HepG2 (cell line): ENCODE results near the gene PKP4. TPM values are rescaled to one million over a fixed set of nuclear protein-coding genes. Genes with fewer than 3 reads are reported as not detected.

Source experiments
- ARNT ChIP-seq: fragments of 450-650 bp; IDR thresholded peaks from 2 replicates; pipeline ENCODE4 v1.6.1; 2017
- CBX5 ChIP-seq: sonication (generic); formaldehyde crosslinking; IDR thresholded peaks from 2 replicates; pipeline ENCODE4 v1.4.0; 2020; ENCODE audit warnings: missing genetic modification reagents, borderline replicate concordance
- DMAP1 ChIP-seq: IDR thresholded peaks from 2 replicates; pipeline ENCODE4 v1.6.1; 2016
- ELF3 ChIP-seq: IDR thresholded peaks from 2 replicates; pipeline ENCODE4 v1.6.1; 2016; ENCODE audit warnings: missing genetic modification reagents, missing compliant biosample characterization
- GABPA ChIP-seq, 2 experiments: IDR thresholded peaks; 2 replicates each; pipeline ENCODE4 v1.6.1; 2011 to 2016; ENCODE audit warnings: low read depth in 2 of 2, low read length in 1 of 2, missing biosample characterization in 1 of 2, missing genetic modification characterization in 1 of 2
- GABPB1 ChIP-seq: IDR thresholded peaks from 2 replicates; pipeline ENCODE4 v1.6.1; 2016; ENCODE audit warnings: mild to moderate bottlenecking, missing genetic modification reagents, moderate library complexity, missing compliant biosample characterization
- HMG20B ChIP-seq: conservative IDR thresholded peaks from 2 replicates; pipeline ENCODE4 v1.6.1; 2016; ENCODE audit warnings: missing genetic modification reagents, missing compliant biosample characterization
- KLF12 ChIP-seq: sonication (generic); formaldehyde crosslinking; IDR thresholded peaks from 2 replicates; pipeline ENCODE4 v1.4.0; 2020; ENCODE audit warnings: missing genetic modification reagents, borderline replicate concordance
- MED1 ChIP-seq: sonication (generic); formaldehyde crosslinking; IDR thresholded peaks from 2 replicates; pipeline ENCODE4 v1.4.0; 2020; ENCODE audit warnings: missing genetic modification reagents
- NFRKB ChIP-seq: fragments of 450-650 bp; IDR thresholded peaks from 2 replicates; pipeline ENCODE4 v1.6.1; 2017
- RFX5 ChIP-seq: IDR thresholded peaks from 2 replicates; pipeline ENCODE4 v1.6.1; 2011; ENCODE audit warnings: low read depth, low read length, improper control_type of control experiment
- RFXAP ChIP-seq: sonication (generic); formaldehyde crosslinking; IDR thresholded peaks from 2 replicates; pipeline ENCODE4 v1.4.0; 2020; ENCODE audit warnings: missing genetic modification reagents, borderline replicate concordance
- SETDB1 ChIP-seq: sonication (generic); formaldehyde crosslinking; IDR thresholded peaks from 2 replicates; pipeline ENCODE4 v1.5.1; 2020; ENCODE audit warnings: missing genetic modification reagents, mild to moderate bottlenecking, borderline replicate concordance
- SNAPC2 ChIP-seq: sonication (generic); formaldehyde crosslinking; IDR thresholded peaks from 2 replicates; pipeline ENCODE4 v1.8.1; 2022; ENCODE audit warnings: mild to moderate bottlenecking, missing genetic modification reagents
- STAT5B ChIP-seq: sonication (generic); formaldehyde crosslinking; IDR thresholded peaks from 2 replicates; pipeline ENCODE4 v1.4.0; 2020; ENCODE audit warnings: missing genetic modification reagents
- THAP11 ChIP-seq: IDR thresholded peaks from 2 replicates; pipeline ENCODE4 v1.6.1; 2016; ENCODE audit warnings: missing biosample characterization, missing genetic modification reagents
- THYN1 ChIP-seq: sonication (generic); formaldehyde crosslinking; IDR thresholded peaks from 2 replicates; pipeline ENCODE4 v1.8.1; 2023; ENCODE audit warnings: low read depth, mild to moderate bottlenecking, moderate library complexity, missing genetic modification reagents, borderline replicate concordance
- ZFP36L2 ChIP-seq: sonication (generic); formaldehyde crosslinking; IDR thresholded peaks from 2 replicates; pipeline ENCODE4 v1.4.0; 2020; ENCODE audit warnings: missing genetic modification reagents
- ZFY ChIP-seq: sonication (generic); formaldehyde crosslinking; IDR thresholded peaks from 2 replicates; pipeline ENCODE4 v1.4.0; 2020; ENCODE audit warnings: missing genetic modification reagents
- ZKSCAN8 ChIP-seq: IDR thresholded peaks from 2 replicates; pipeline ENCODE4 v1.6.1; 2016; ENCODE audit warnings: borderline replicate concordance, missing genetic modification reagents, missing compliant biosample characterization
- ZMYM2 ChIP-seq: sonication (generic); formaldehyde crosslinking; IDR thresholded peaks from 2 replicates; pipeline ENCODE4 v1.8.0; 2022; ENCODE audit warnings: mild to moderate bottlenecking, missing genetic modification reagents
- ZNF251 ChIP-seq: sonication (generic); formaldehyde crosslinking; IDR thresholded peaks from 2 replicates; pipeline ENCODE4 v1.9.0; 2021; ENCODE audit warnings: mild to moderate bottlenecking, missing genetic modification reagents
- ZNF615 ChIP-seq: sonication (generic); formaldehyde crosslinking; IDR thresholded peaks from 2 replicates; pipeline ENCODE4 v1.5.0; 2020; ENCODE audit warnings: mild to moderate bottlenecking, missing genetic modification reagents, borderline replicate concordance
- ZNF790 ChIP-seq: sonication (generic); formaldehyde crosslinking; IDR thresholded peaks from 2 replicates; pipeline ENCODE4 v1.8.0; 2022; ENCODE audit warnings: missing genetic modification reagents, mild to moderate bottlenecking, borderline replicate concordance
- polyA plus RNA-seq, 8 experiments: library from polyadenylated mRNA; depleted of rRNA in 3 of 8; stranded (reverse) in 7 of 8; unstranded in 1 of 8; fragments of >200 nt; fragmentation: Illumina TruSeq in 4 of 8; extraction: Trizol in 4 of 8; gene quantifications; 2 replicates each; pipeline versions ENCODE4 v1.2.1 to v1.2.3, GENCODE V29; 2011 to 2016; ENCODE audit warnings: low read depth in 4 of 8, missing spikeins in 1 of 8, mixed read lengths in 1 of 8; ENCODE audit not compliant: insufficient read depth in 1 of 8
- total RNA-seq, 5 experiments: library from RNA; depleted of rRNA; stranded (reverse); fragments of >200 nt; fragmentation: Illumina TruSeq; extraction: Trizol; gene quantifications; 2 replicates each; pipeline ENCODE4 v1.2.3, GENCODE V29; 2016; ENCODE audit warnings: low read depth in 1 of 5
- TF ChIP-seq, protein P1 (sequence below): sonication (generic); formaldehyde crosslinking; IDR thresholded peaks from 2 replicates; pipeline ENCODE4 v1.8.1; 2023; ENCODE audit warnings: mild to moderate bottlenecking, missing genetic modification reagents
- TF ChIP-seq, protein P2 (sequence below): IDR thresholded peaks from 2 replicates; pipeline ENCODE4 v1.6.1; 2016; ENCODE audit warnings: missing compliant biosample characterization, missing genetic modification reagents, borderline replicate concordance
- TF ChIP-seq, protein P3 (sequence below): sonication (generic); formaldehyde crosslinking; IDR thresholded peaks from 2 replicates; pipeline ENCODE4 v1.5.0; 2020; ENCODE audit warnings: mild to moderate bottlenecking, missing genetic modification reagents, borderline replicate concordance

PKP4 gene
- total and polyA plus RNA-seq, 2 of the 13 experiments (the other 11 are each of a cell fraction or from before 2014, with no cell fraction given): 80.9 to 90.5 TPM

DNA sequence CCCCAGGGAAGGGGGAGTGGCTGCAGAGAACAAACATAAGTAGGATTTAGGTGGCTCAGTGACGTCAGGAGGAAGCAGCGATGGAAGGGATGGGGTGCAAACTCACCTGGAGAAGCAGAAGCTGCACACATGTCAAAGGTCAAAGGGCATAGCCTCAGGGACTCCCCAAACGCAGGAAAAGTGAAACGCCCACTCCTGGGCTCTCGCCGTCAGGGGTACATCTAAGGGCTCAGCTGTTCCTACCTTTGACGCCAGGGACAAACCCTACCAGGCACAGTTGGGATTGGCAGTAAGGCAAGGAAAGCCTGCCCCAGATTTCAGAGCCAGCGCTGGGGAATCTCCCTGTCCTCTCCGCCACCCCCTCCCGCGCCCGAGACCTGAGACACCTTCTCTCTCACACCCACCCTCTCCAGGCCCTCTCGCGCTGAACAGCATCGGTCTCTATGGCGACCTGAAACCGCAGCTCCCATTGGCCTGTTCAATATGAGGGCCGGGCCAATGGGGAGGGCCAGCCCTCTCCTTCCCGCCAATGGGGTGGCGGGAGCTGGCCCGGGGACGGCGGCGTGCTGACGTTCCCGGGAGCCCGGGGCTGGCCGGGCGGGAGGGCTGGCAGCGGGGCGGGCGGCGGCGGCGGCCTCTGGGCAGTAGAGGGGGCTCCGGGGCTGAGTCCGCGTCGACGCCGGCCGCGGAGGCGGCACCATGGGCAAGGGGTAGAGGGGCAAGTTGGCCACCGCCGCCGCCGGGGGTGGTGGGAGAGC, at the start of gene PKP4, which contains the start of gene CCDC148 (continued):
- TF ChIP-seq, protein P1, sequence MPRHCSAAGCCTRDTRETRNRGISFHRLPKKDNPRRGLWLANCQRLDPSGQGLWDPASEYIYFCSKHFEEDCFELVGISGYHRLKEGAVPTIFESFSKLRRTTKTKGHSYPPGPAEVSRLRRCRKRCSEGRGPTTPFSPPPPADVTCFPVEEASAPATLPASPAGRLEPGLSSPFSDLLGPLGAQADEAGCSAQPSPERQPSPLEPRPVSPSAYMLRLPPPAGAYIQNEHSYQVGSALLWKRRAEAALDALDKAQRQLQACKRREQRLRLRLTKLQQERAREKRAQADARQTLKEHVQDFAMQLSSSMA (CRISPR knock-in tag): no peak
- TF ChIP-seq ZNF790: no peak
- TF ChIP-seq RFXAP (CRISPR knock-in tag): no peak
- no peak for TF ChIP-seq MED1 (CRISPR knock-in tag)
- TF ChIP-seq ZKSCAN8: no peak
- TF ChIP-seq, protein P2, sequence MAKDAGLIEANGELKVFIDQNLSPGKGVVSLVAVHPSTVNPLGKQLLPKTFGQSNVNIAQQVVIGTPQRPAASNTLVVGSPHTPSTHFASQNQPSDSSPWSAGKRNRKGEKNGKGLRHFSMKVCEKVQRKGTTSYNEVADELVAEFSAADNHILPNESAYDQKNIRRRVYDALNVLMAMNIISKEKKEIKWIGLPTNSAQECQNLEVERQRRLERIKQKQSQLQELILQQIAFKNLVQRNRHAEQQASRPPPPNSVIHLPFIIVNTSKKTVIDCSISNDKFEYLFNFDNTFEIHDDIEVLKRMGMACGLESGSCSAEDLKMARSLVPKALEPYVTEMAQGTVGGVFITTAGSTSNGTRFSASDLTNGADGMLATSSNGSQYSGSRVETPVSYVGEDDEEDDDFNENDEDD (CRISPR knock-in tag): peak; percentile 92
- TF ChIP-seq ZNF615 (CRISPR knock-in tag): no peak
- 0 out of 2 replicates have a peak, but pooled peaks have one; percentile 29 for TF ChIP-seq DMAP1 (CRISPR knock-in tag)
- no peak for TF ChIP-seq ZFP36L2 (CRISPR knock-in tag)
- peak; percentile 62 for TF ChIP-seq RFX5
- TF ChIP-seq STAT5B (CRISPR knock-in tag): no peak
- TF ChIP-seq ELF3 (CRISPR knock-in tag): no peak
- TF ChIP-seq NFRKB: no peak
- TF ChIP-seq THAP11 (CRISPR knock-in tag): peak; percentile 42
- no peak for TF ChIP-seq GABPB1 (CRISPR knock-in tag)
- no peak for TF ChIP-seq ARNT
- no peak for TF ChIP-seq ZMYM2 (CRISPR knock-in tag)
- TF ChIP-seq CBX5 (CRISPR knock-in tag): no peak; the same call in 1 of the 2 replicates
- no peak for TF ChIP-seq KLF12 (CRISPR knock-in tag)
- TF ChIP-seq, protein P3, sequence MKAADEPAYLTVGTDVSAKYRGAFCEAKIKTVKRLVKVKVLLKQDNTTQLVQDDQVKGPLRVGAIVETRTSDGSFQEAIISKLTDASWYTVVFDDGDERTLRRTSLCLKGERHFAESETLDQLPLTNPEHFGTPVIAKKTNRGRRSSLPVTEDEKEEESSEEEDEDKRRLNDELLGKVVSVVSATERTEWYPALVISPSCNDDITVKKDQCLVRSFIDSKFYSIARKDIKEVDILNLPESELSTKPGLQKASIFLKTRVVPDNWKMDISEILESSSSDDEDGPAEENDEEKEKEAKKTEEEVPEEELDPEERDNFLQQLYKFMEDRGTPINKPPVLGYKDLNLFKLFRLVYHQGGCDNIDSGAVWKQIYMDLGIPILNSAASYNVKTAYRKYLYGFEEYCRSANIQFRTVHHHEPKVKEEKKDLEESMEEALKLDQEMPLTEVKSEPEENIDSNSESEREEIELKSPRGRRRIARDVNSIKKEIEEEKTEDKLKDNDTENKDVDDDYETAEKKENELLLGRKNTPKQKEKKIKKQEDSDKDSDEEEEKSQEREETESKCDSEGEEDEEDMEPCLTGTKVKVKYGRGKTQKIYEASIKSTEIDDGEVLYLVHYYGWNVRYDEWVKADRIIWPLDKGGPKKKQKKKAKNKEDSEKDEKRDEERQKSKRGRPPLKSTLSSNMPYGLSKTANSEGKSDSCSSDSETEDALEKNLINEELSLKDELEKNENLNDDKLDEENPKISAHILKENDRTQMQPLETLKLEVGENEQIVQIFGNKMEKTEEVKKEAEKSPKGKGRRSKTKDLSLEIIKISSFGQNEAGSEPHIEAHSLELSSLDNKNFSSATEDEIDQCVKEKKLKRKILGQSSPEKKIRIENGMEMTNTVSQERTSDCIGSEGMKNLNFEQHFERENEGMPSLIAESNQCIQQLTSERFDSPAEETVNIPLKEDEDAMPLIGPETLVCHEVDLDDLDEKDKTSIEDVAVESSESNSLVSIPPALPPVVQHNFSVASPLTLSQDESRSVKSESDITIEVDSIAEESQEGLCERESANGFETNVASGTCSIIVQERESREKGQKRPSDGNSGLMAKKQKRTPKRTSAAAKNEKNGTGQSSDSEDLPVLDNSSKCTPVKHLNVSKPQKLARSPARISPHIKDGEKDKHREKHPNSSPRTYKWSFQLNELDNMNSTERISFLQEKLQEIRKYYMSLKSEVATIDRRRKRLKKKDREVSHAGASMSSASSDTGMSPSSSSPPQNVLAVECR (CRISPR knock-in tag): no peak; the same call in 1 of the 2 replicates
- no peak for TF ChIP-seq SNAPC2 (CRISPR knock-in tag)
- no peak for TF ChIP-seq HMG20B (CRISPR knock-in tag)
- no peak for TF ChIP-seq THYN1 (CRISPR knock-in tag)
- TF ChIP-seq GABPA (IDR thresholded peaks at IDR 0.05; ENCODE audit: low read depth, low read length): no peak
- TF ChIP-seq GABPA (CRISPR knock-in tag; IDR thresholded peaks at IDR 0.05; ENCODE audit: low read depth): no peak
- TF ChIP-seq SETDB1 (CRISPR knock-in tag): no peak
- TF ChIP-seq ZFY (CRISPR knock-in tag): peak; percentile 10; the same call in 1 of the 2 replicates
- no peak for TF ChIP-seq ZNF251 (CRISPR knock-in tag)
